B cell (primary cell): ENCODE data around the gene PRKCZ. TPM values are rescaled to one million over a fixed set of nuclear protein-coding genes. Genes with fewer than 3 reads are reported as not detected.

Experiments used
- ATAC-seq: fragments of 200-7000 bp; cut with Tn5 transposase; one replicate; pipeline ENCODE4 v1.10.0; 2021; ENCODE audit warnings: low read depth, mild to moderate bottlenecking, moderate number of reproducible peaks, moderate library complexity
- CTCF ChIA-PET: fragments of 350-600 bp; sonication (Branson Sonifier 250); formaldehyde crosslinking; loops from one replicate; lab custom pipeline; 2021; ENCODE audit warnings: antibody characterized with exemption, inconsistent platforms; lab: Charles Lee
- POLR2A ChIA-PET: fragments of 350-600 bp; sonication (Branson Sonifier 250); formaldehyde crosslinking; loops from one replicate; lab custom pipeline; 2021; ENCODE audit warnings: antibody characterized with exemption; lab: Charles Lee
- DNase-seq: peaks from one replicate; pipeline ENCODE4 v3.0.0; 2013
- H2AFZ ChIP-seq: 2 replicates; pipeline ENCODE4 v1.6.1; 2012; ENCODE audit warnings: mild to moderate bottlenecking, low read depth, low read length; ENCODE audit not compliant: insufficient read depth, poor library complexity, severe bottlenecking
- H3K27ac ChIP-seq, 2 donors: 1 replicate in 1 of 2; 2 replicates in 1 of 2; pipeline ENCODE4 v1.5.1; 2012 to 2013; ENCODE audit warnings: low read length in 2 of 2, mild to moderate bottlenecking in 2 of 2, moderate library complexity in 1 of 2
- H3K27me3 ChIP-seq, 4 experiments: fragments of 200-600 bp in 1 of 4; sonication (generic) in 1 of 4; replicated peaks in 1 of 4; 1 replicate in 2 of 4; 2 replicates in 2 of 4; pipeline versions ENCODE4 v1.6.1 to v1.7.0; 2013 to 2016; ENCODE audit warnings: low read length in 3 of 4, mild to moderate bottlenecking in 2 of 4, mixed read lengths in 1 of 4, moderate library complexity in 1 of 4; ENCODE audit not compliant: insufficient read depth in 4 of 4, control insufficient read depth in 3 of 4; ENCODE audit errors: control extremely low read depth in 1 of 4
- H3K36me3 ChIP-seq, 2 experiments: replicated peaks in 1 of 2; 1 replicate in 1 of 2; 2 replicates in 1 of 2; pipeline versions ENCODE4 v1.6.1 to v1.7.1; 2013; ENCODE audit warnings: low read length in 1 of 2; ENCODE audit not compliant: insufficient read depth in 2 of 2, control insufficient read depth in 1 of 2; ENCODE audit errors: control extremely low read depth in 1 of 2, extremely low read depth in 1 of 2
- H3K4me1 ChIP-seq, 2 donors: fragments of 200-600 bp in 1 of 2; sonication (generic) in 1 of 2; 1 replicate in 1 of 2; 2 replicates in 1 of 2; pipeline versions ENCODE4 v1.5.1 to v1.6.1; 2013 to 2017; ENCODE audit warnings: low read length in 2 of 2; ENCODE audit not compliant: control insufficient read depth in 2 of 2, insufficient read depth in 2 of 2
- H3K4me2 ChIP-seq: replicated peaks from 2 replicates; pipeline ENCODE3; 2012; ENCODE audit warnings: mild to moderate bottlenecking, low read depth, low read length; ENCODE audit not compliant: poor library complexity, severe bottlenecking
- H3K4me3 ChIP-seq, 5 experiments: fragments of 200-600 bp in 1 of 5; sonication (generic) in 1 of 5; 1 replicate in 3 of 5; 2 replicates in 2 of 5; pipeline versions ENCODE4 v1.5.1 to v1.7.0; 2011 to 2016; ENCODE audit warnings: low read length in 4 of 5, mild to moderate bottlenecking in 4 of 5, low read depth in 2 of 5, control low read depth in 1 of 5, moderate library complexity in 1 of 5; ENCODE audit not compliant: insufficient read depth in 1 of 5; ENCODE audit errors: control extremely low read depth in 1 of 5, extremely low read depth in 1 of 5
- H3K79me2 ChIP-seq: fragments of 200-600 bp; sonication (generic); one replicate; pipeline ENCODE4 v1.6.0; 2016; ENCODE audit warnings: low read length; ENCODE audit not compliant: control insufficient read depth, insufficient read depth
- H3K9ac ChIP-seq: fragments of 200-600 bp; sonication (generic); 2 replicates; pipeline ENCODE4 v1.6.1; 2017; ENCODE audit warnings: mild to moderate bottlenecking, low read length, moderate library complexity
- H3K9me3 ChIP-seq, 3 donors: one replicate each; pipeline versions ENCODE4 v1.6.1 to v1.7.1; 2013; ENCODE audit warnings: low read length in 2 of 3; ENCODE audit not compliant: control insufficient read depth in 2 of 3, insufficient read depth in 1 of 3; ENCODE audit errors: control extremely low read depth in 1 of 3
- H4K20me1 ChIP-seq: 2 replicates; pipeline ENCODE4 v1.6.0; 2012; ENCODE audit warnings: mild to moderate bottlenecking, low read length; ENCODE audit not compliant: insufficient read depth, control insufficient read depth, poor library complexity, severe bottlenecking
- H3K27ac Mint-ChIP-seq: one replicate; pipeline ENCODE4 v1.8.0; 2021; ENCODE audit warnings: mixed read lengths
- H3K27me3 Mint-ChIP-seq: one replicate; pipeline ENCODE4 v1.8.0; 2021; ENCODE audit warnings: mixed read lengths
- H3K4me1 Mint-ChIP-seq: one replicate; pipeline ENCODE4 v1.8.0; 2021; ENCODE audit warnings: mixed read lengths
- H3K4me3 Mint-ChIP-seq: one replicate; pipeline ENCODE4 v1.8.0; 2021; ENCODE audit warnings: mixed read lengths
- H3K9me3 Mint-ChIP-seq: one replicate; pipeline ENCODE4 v1.8.0; 2022; ENCODE audit warnings: mixed read lengths; ENCODE audit not compliant: insufficient read depth
- CTCF ChIP-seq: fragments of 200-600 bp; IDR thresholded peaks from one replicate; pipeline ENCODE4 v1.8.0; 2022; ENCODE audit warnings: antibody characterized with exemption, mild to moderate bottlenecking
- EZH2 ChIP-seq: IDR thresholded peaks from 2 replicates; pipeline ENCODE4 v1.6.1; 2012; ENCODE audit warnings: borderline replicate concordance, low read depth, mild to moderate bottlenecking, moderate library complexity, low read length; ENCODE audit not compliant: insufficient read depth, poor library complexity, severe bottlenecking
- WGBS: methylation state at CpG from one replicate; pipeline ENCODE4 v1.1.5; 2013; ENCODE audit warnings: missing lambda C conversion rate; ENCODE audit not compliant: insufficient coverage; 5-methylcytosine and 5-hydroxymethylcytosine counted together
- intact Hi-C: fragments of 100-400 bp; cut with micrococcal nuclease; formaldehyde crosslinking; loops from one replicate; pipeline ENCODE4 v1.10.0; 2022
- polyA plus RNA-seq: library from polyadenylated mRNA; depleted of rRNA; stranded (reverse); fragments of >200 nt; gene quantifications from 2 replicates; pipeline ENCODE4 v1.2.3, GENCODE V29; 2012
- total RNA-seq, 2 donors: library from RNA; stranded (reverse); fragments of 120-200 nt in 1 of 2; gene quantifications; 1 replicate in 1 of 2; 2 replicates in 1 of 2; pipeline versions ENCODE4 v1.2.3 to v1.2.4, GENCODE V29; 2013 to 2022

The PRKCZ gene
- total and polyA plus RNA-seq, 2 donors (not counting 1 experiment from before 2014, with no cell fraction given), result 17.9 to 53.2 TPM

- Histone ChIP-seq H2AFZ (no peak overlapping the region), H3K4me1 (peaks cover 20 to 22% of the 10 kb centered on the region in 2 donors), H4K20me1 (no peaks in the 10 kb centered on the region), H3K9ac (no peak overlapping the region), H3K79me2 (peaks cover 12% of the 10 kb centered on the region), H3K9me3 (no peaks in the 10 kb centered on the region), H3K4me2 (no peak overlapping the region), H3K27me3 (no peaks in the 10 kb centered on the region), H3K4me3 (no peak overlapping the region), H3K36me3 (peaks cover 0 to 4% of the 10 kb centered on the region in 2 experiments), H3K27ac (no peak overlapping the region)
- WGBS, result 92% methylated on average over 23 of the region's 28 CpGs
- Mint-ChIP-seq H3K27me3 (no peaks in the 10 kb centered on the region), H3K9me3 (no peaks in the 10 kb centered on the region), H3K4me1 (peaks cover 22% of the 10 kb centered on the region), H3K4me3 (no peak overlapping the region), H3K27ac (peak overlapping the region; percentile 32)
- intact Hi-C loops, result no loop called here
- DNase-seq, result no peak
- CTCF ChIA-PET, result interaction anchor here (1.3 to 2.8 kb wide), 3 partner anchors 29 to 84 kb away, joined by 3 to 12 read pairs (median 7); partner anchors contain the start of gene FAAP20
- no peak for TF ChIP-seq EZH2
- no peak for TF ChIP-seq CTCF
- POLR2A ChIA-PET, result interaction anchor here (0.7 to 1.3 kb wide), 2 partner anchors 16 to 22 kb away, joined by 3 to 4 read pairs; no protein-coding TSS in a partner anchor
- ATAC-seq, result no peak
These were observed 60.8 kb downstream of the PRKCZ start for GRCh38 chr1:2110738-2111673.

- no peaks in the 10 kb centered on the region for H3K9me3 Mint-ChIP-seq
- H3K27me3 ChIP-seq, result no peaks in the 10 kb centered on the region
- H4K20me1 ChIP-seq, result no peaks in the 10 kb centered on the region
- 90% methylated on average over 13 of the region's 15 CpGs for WGBS
- H3K27ac ChIP-seq, result no peak overlapping the region
- intact Hi-C loops, result no loop called here
- ChIA-PET CTCF (interaction anchor here (1.0 to 2.8 kb wide), 4 partner anchors 28 to 83 kb away, joined by 3 to 12 read pairs (median 5); partner anchors contain the start of gene FAAP20), POLR2A (interaction anchor here (1.3 kb wide), 1 partner anchor 15 kb away, joined by 4 read pairs; no protein-coding TSS in a partner anchor)
- H3K36me3 ChIP-seq, result peaks cover 0 to 3% of the 10 kb centered on the region in 2 experiments
- DNase-seq (peak; percentile 16), ATAC-seq (no peak)
- H3K4me2 ChIP-seq, result peak overlapping the region; percentile 76
- peak overlapping the region; percentile 65 for H3K4me3 Mint-ChIP-seq
- H3K79me2 ChIP-seq, result peaks cover 12% of the 10 kb centered on the region
- no peaks in the 10 kb centered on the region for H3K27me3 Mint-ChIP-seq
- no peak overlapping the region for H3K4me3 ChIP-seq
- peak overlapping the region; percentile 86 for H3K27ac Mint-ChIP-seq
- H3K4me1 Mint-ChIP-seq, result peaks cover 22% of the 10 kb centered on the region
- TF ChIP-seq EZH2 (no peak), CTCF (no peak)
- peaks cover 20 to 22% of the 10 kb centered on the region in 2 donors for H3K4me1 ChIP-seq
- H3K9me3 ChIP-seq, result no peaks in the 10 kb centered on the region
- H2AFZ ChIP-seq, result no peak overlapping the region
- H3K9ac ChIP-seq, result peak overlapping the region; percentile 37
These were observed 61.4 kb downstream of the PRKCZ start for GRCh38 chr1:2111674-2112035.
